Pons (tissue), 1 donor: ENCODE results near the gene SCART1.
"Not testable (repeated sequence)": the region's sequence is repeated elsewhere in the genome, so short reads cannot be mapped to it uniquely, and the experiment has no call there.

Source experiments
- DNase-seq: peaks from one replicate; pipeline ENCODE4 v3.0.0-alpha.2; 2016; ENCODE audit warnings: low spot score

The SCART1 gene

GRCh38 chr10:133474027-133474426 lies 20.3 kb downstream of the SCART1 start:
- no peak for DNase-seq

DNA sequence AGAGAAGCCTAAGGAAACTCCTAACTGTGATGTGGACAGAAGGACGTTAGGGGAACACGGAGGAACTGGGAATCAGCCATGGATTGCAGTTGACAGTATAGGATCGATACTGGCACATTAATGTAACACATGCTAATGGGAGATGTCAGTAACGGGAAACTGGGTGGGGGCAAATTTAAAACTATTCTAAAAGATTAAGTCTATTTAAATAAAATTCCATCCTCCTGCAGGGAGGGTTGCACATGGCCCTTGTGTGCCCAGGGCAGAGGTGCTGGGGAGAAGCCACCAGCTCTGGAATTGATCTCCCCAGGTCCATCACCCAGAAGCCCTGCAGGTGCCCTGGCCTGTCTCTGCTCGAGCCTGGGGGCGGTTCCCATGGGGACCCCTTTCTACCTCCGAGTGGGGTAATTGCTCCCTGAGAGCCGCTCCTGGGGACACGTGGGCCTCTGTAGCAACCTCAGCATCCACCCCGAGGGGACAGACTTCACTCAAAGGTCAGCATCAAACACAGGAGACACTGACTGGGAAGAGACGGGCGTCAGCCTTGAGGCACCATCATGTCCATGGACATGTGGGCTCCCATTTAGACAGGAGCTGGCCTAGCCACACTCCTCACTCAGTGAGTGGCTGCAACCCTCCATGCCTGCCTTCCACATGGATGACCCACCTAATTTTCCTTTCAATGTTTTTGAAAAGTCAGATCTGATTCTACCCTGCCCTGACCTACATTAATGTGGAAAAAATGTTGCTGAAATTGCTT lies 21.1 kb downstream of the SCART1 start:
- no peak for DNase-seq

- DNase-seq, result no peak
Observed at GRCh38 chr10:133475425-133475734, 21.6 kb downstream of the SCART1 start.

GRCh38 chr10:133475821-133476640 lies 22.3 kb downstream of the SCART1 start:
- DNase-seq, result no peak

- no peak for DNase-seq
Observed at GRCh38 chr10:133476641-133476990, 22.9 kb downstream of the SCART1 start.

GRCh38 chr10:133481086-133481643 lies 27.4 kb downstream of the SCART1 start:
- no peak for DNase-seq

DNA sequence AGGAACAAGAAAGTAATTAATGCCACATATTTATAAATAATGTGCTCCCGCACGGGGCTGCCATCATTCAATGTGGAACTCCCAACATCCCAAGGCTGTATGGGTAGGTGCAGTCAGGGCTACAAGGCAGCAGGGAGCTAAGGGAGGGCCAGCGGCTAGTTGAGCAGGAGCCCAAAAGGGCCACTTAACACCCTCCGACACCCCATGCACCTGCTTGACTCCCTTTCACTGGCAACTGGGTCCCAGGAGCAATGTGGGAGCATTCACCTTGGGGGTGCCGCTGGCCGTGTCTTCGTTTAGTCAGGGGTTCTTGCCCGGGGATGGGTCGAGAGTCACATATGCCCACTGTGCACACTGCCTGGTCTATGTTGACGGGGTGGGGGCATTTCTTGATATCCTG lies 27.9 kb downstream of the SCART1 start:
- DNase-seq, result no peak

DNA sequence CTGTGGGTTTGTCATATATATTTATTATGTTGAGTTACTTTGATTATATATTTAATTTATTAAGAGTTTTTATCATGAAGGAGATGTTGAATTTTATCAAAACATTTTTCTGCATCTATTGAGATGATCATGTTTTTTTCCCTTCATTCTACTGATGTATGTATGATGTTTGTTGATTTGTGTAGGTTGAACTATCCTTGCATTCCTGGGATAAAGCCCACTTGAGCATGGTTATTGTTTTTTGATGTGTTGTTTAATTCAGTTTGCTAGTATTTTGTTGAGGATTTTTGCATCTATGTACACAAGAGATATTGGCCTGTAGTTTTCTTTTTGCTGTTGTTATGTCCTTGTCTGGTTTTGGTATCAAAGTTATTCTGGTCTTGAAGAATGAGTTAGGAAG lies 31.1 kb downstream of the SCART1 start:
- DNase-seq, result no peak

- DNase-seq, result no peak
Observed at GRCh38 chr10:133487085-133487484, 33.3 kb downstream of the SCART1 start.

- no peak for DNase-seq
Observed at GRCh38 chr10:133488354-133488753, 34.6 kb downstream of the SCART1 start.

DNA sequence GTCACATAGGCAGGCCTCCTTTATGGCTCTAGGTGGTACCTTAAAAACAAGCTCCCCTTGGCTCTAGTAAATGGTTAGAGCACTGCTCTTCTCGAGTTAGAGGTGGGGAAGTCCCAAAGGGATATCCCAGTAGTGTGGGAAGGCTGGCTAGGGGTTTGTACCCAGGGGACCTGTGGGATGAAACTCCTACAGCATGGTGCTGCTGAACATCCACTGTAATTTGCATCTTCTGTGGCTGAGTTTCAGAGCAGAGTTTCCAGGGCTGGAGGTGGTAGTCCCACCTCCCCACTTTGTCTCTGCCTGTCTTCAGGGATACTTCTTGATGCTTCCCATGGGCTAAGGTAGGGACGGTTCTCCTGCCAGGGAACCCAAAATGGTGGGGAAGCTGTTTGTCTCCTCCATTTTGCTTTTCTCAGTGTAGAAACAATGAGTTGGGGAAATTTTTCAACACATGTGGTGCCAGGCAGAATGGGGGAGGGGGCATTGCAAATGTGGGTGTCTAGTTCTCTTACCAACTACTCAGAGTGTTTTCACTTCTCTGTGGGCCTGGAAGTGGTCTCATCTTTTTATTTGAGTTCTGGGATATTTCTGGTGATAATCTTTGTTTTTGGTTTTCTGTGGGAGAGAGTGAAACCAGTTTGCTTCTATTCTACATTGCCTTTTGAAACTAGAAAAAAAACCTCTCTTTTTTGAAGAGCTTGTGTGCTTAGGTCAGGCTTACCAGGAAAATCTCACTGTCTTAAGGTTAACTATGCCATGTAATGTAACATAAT lies 36.3 kb downstream of the SCART1 start:
- DNase-seq, result no peak

GRCh38 chr10:133493562-133493961 lies 39.8 kb downstream of the SCART1 start:
- DNase-seq, result not testable (repeated sequence)

- DNase-seq, result not testable (repeated sequence)
Observed at GRCh38 chr10:133497363-133497762, 43.6 kb downstream of the SCART1 start.

GRCh38 chr10:133499176-133499575 lies 45.4 kb downstream of the SCART1 start:
- DNase-seq, result peak; percentile 20

- DNase-seq, result not testable (repeated sequence)
Observed at GRCh38 chr10:133500897-133501296, 47.2 kb downstream of the SCART1 start.

DNA sequence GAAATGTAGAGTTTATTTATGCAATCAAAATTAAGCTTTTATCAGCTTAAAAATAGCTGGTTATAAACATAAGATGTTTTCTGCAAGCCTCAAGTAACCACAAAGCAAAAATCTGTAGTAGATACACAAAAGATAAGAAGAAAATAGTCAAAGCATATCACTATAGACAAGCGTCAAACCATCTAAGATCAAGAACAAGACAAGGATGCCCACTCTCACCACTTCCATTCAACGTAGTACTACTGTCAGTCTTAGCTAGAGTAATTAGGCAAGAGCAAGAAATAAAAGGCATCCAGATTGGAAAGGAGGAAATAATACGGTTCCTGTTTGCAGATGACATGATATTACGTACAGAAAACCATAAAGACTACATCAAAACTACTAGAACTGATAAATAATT lies 56.0 kb downstream of the SCART1 start:
- DNase-seq, result no peak

DNA sequence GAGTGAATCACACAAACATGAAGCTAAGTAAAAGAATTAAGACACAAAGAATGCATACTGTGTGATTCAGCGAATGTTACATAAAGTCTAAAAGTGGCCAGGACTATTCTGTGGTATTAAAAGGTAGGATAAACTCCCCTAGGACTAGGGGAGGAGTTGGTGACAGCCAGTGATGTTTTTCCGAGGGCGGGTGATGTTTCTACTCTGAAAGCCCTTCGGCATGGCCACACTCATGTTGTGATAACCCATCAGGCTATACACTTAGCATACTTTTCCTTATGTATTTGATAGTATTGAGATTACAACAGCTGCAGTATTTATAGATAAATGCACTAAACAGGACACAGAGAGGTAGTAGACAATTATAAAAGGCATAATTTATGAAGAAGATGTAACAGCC lies 57.7 kb downstream of the SCART1 start:
- no peak for DNase-seq

- DNase-seq, result no peak
Observed at GRCh38 chr10:133511907-133512528, 58.3 kb downstream of the SCART1 start.

- DNase-seq, result no peak
Observed at GRCh38 chr10:133515471-133515870, 61.7 kb downstream of the SCART1 start.

DNA sequence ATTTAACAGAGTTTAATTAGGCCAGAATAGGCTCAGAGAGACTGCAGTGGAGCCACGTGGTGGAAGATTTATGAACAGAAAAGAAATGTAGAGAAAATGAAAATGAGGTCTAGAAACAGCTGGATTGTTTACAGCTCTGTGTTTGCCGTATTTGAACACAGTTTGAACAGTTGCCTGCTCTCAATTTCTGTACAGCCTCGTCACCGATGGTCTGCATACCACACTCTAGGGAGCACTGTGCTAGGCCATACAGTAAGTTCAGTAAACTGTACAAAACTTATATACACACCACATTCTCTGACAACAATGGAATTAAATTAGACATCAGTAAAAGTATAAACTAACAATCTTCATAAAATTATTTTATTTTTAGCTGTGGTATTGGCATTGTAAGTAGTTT lies 62.3 kb downstream of the SCART1 start:
- DNase-seq, result no peak

- DNase-seq, result not testable (repeated sequence)
Observed at GRCh38 chr10:133518517-133518916, 64.8 kb downstream of the SCART1 start.
